Measurements from ENCODE around the gene EZH1.

EZH1 gene

DNA sequence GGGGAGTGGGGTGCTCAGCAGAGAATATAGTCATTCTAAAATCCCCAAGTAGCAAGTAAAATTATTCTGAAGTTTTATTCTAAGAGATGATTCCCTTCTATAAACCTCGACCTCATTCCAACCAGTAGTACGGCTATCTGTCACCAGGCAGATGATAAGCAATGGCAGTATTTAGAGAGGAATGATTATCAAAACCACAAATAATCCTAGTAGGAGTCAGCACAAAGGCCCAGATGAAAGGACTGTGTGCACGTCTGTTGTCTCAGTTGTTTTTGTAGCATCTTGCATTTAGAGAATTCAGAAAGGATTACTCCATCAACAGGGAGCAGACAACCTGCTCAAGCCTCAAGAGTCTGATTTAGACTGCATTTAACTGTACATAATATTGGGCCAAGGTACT is 21.2 kb downstream of the EZH1 start:
- TF ChIP-seq, protein P1, sequence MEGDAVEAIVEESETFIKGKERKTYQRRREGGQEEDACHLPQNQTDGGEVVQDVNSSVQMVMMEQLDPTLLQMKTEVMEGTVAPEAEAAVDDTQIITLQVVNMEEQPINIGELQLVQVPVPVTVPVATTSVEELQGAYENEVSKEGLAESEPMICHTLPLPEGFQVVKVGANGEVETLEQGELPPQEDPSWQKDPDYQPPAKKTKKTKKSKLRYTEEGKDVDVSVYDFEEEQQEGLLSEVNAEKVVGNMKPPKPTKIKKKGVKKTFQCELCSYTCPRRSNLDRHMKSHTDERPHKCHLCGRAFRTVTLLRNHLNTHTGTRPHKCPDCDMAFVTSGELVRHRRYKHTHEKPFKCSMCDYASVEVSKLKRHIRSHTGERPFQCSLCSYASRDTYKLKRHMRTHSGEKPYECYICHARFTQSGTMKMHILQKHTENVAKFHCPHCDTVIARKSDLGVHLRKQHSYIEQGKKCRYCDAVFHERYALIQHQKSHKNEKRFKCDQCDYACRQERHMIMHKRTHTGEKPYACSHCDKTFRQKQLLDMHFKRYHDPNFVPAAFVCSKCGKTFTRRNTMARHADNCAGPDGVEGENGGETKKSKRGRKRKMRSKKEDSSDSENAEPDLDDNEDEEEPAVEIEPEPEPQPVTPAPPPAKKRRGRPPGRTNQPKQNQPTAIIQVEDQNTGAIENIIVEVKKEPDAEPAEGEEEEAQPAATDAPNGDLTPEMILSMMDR (conservative IDR thresholded peaks at IDR 0.05) = no peak

DNA sequence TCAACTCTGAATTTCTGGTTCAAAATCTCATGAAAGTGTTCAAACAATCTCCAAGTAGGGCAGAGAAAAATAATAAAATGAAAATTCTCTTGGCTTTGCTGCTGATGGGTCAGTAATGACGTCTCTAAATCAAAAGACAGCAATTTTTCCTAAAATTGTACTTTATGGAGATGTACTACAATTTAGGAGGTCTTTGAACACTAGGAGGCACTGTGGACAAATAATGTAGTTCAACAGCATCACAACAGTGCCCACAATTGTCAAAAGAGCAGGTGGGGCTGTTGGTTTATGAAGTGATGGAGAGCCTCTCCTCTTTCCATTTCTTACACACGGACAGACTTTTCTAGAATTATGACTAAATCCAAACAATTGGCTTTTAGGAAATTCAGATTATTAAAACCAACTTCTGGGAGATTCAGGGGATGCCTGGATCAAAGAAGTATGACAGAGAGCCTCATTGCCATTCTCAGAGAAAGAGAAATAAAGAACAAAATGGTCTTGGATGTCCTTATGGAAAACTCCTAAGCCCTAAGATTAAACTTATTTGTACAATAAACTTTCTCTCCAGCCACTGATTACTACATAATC is 23.8 kb downstream of the EZH1 start:
- no peak overlapping the region for H3K27ac ChIP-seq
- TF ChIP-seq, protein P1 (conservative IDR thresholded peaks at IDR 0.05) = peak; percentile 72

More for the DNA sequence above, 21.2 kb downstream of the EZH1 start:
- H3K27ac ChIP-seq = no peak overlapping the region

DNA sequence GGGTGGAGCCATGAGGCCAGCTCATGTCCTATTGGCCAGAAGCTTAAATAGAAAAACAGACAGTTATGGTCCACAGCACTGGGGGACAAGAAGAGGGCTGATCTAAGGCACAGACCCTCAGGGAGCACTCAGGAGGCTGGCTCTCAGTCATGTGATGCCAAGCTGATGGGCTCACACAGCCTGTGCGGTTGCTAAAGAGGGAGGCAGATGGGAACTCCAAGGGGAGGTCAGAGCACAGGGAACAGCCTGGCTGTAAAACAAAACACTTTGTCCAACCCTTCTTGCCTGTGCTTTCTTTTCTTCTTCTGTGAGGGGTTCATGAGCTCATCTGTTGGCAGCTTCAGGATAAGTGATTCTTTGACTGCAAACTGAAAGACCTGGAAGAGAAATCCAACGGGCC is 35.3 kb downstream of the EZH1 start:
- no peak overlapping the region for H3K27ac ChIP-seq
- TF ChIP-seq, protein P1 (conservative IDR thresholded peaks at IDR 0.05) = no peak

DNA sequence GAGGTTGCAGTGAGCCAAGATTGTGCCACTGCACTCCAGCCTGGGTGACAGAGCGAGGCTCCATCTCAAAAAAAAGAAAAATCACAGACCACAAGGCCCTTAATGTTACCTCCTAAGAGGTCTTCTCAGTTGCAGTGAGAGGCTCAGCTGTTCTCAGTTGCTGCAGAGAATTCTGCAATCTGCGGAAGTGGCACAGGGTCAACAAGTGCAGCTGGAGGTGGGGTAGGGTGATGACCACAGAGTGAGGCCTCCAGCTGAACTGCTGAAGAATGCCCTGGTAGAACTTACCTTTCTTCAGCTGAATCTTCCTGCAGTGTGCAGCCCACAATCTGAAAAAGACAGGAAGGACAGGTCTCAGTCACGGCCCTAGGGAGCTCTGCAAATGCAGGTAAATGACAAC is 36.3 kb downstream of the EZH1 start:
- no peak overlapping the region for H3K27ac ChIP-seq
- TF ChIP-seq, protein P1 (conservative IDR thresholded peaks at IDR 0.05) = no peak

DNA sequence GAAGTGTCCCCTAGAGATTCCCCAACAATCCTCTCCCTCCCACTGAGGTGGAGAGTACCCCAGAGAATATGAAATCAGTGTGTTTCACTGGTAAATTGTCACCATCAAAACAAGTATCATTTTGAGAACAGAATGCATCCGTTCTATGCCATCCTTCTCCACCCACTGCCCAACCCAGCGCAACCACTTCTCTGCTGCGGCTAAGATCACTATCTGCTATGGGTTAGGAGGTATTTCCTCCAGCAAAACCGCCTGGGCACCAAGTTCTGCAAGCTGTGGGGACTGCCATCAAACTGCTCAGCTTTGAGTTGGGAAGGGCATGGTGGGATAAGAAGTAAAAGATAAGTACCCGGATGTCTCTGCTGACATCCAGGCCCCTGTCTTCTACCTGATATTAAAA is 38.1 kb downstream of the EZH1 start:
- H3K27ac ChIP-seq = no peak overlapping the region
- TF ChIP-seq, protein P1 (conservative IDR thresholded peaks at IDR 0.05) = no peak

DNA sequence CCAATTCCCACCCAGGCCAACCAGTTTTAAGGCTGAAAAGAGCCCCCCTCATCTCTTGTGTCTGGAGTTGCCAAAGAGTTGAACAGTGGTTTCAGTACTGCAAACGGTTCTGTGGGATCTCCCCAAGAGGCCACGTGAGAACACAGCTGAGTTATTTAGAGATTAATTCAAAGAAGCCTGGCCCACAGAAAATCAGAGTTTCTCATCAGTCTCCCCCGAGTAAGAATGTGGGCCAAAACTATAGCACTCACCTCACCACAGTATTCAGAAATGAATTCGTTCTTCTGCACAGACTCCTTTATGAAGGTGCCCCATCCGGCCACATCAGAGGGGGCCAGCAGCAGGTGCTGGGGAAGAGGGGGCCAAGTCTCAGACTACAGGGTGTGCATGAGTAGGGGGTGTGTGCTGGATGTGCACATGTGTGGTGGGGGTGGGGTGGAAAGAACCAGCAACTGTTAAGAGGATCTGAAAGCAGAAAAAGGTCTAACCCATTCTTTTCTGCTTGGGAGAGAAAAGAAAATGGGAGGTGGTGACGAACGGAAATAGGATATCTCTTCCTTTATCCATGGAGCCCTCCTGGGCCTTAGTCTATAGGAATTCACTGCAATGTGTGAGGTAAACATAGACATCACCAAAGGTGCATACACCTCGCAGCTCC is 39.9 kb downstream of the EZH1 start:
- no peak overlapping the region for H3K27ac ChIP-seq
- TF ChIP-seq, protein P1 (conservative IDR thresholded peaks at IDR 0.05) = no peak

DNA sequence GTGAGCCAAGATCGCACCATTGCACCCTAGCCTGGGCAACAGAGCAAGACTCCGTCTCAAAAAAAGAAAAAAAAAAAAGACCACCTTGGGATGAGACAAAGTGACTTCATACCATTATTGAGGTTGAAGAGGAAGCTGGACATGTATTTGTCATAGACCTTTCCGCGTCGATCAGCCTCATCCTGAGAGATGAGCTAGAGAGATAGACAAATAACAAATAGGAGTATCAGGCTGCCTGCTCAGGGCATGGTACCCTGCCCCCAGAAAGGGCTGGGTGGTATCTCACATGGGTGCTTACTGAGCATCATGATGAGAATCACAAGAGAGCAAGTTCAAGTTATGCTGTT is 40.4 kb downstream of the EZH1 start:
- TF ChIP-seq, protein P1 (conservative IDR thresholded peaks at IDR 0.05) = no peak
- no peak overlapping the region for H3K27ac ChIP-seq
